Endothelial cell of umbilical vein (primary cell): ENCODE measurements around the gene IQCH. TPM values are rescaled to one million over a fixed set of nuclear protein-coding genes. Genes with fewer than 3 reads are reported as not detected.

Source experiments
- BruUV-seq: library from RNA; stranded (reverse); fragments of 400-500 nt; replicated peaks from 2 replicates; lab custom pipeline; 2021; lab: Mats Ljungman, UMichigan
- CTCF ChIA-PET: fragments of 300-600, 350-600 bp; sonication (Branson Sonifier 250); formaldehyde crosslinking; loops from one replicate; lab custom pipeline; 2021; ENCODE audit warnings: antibody characterized with exemption, inconsistent platforms; lab: Charles Lee
- POLR2A ChIA-PET: fragments of 300-600, 350-600 bp; sonication (Branson Sonifier 250); formaldehyde crosslinking; loops from one replicate; lab custom pipeline; 2021; ENCODE audit warnings: antibody characterized with exemption, inconsistent platforms; lab: Charles Lee
- DNase-seq: peaks from one replicate; pipeline ENCODE4 v3.0.0-alpha.2; 2011; ENCODE audit warnings: low read depth, low spot score
- FAIRE-seq: peaks from 2 replicates; lab custom pipeline; 2011; peaks lifted over from hg19 to GRCh38; lab: Jason Lieb, UNC
- H2AFZ ChIP-seq: 2 replicates; pipeline ENCODE4 v1.6.0; 2012; ENCODE audit warnings: low read depth, low read length, control low read depth, inconsistent platforms
- H3K27ac ChIP-seq: 2 replicates; pipeline ENCODE4 v1.5.1; 2011; ENCODE audit warnings: low read depth, mild to moderate bottlenecking, control low read depth, low read length, moderate library complexity; ENCODE audit not compliant: insufficient read depth
- H3K27me3 ChIP-seq, 2 experiments: 2 replicates each; pipeline versions ENCODE4 v1.6.0 to v1.6.1; 2011; ENCODE audit warnings: low read length in 2 of 2, mixed read lengths in 1 of 2; ENCODE audit not compliant: control insufficient read depth in 2 of 2, insufficient read depth in 2 of 2
- H3K36me3 ChIP-seq, 2 experiments: 2 replicates in 1 of 2; 3 replicates in 1 of 2; pipeline ENCODE4 v1.5.1; 2011; ENCODE audit warnings: low read length in 2 of 2, mild to moderate bottlenecking in 1 of 2, moderate library complexity in 1 of 2; ENCODE audit not compliant: control insufficient read depth in 2 of 2, insufficient read depth in 2 of 2; ENCODE audit errors: extremely low read depth in 1 of 2
- H3K4me1 ChIP-seq: 3 replicates; pipeline ENCODE4 v1.5.1; 2011; ENCODE audit warnings: mild to moderate bottlenecking, low read length; ENCODE audit not compliant: control insufficient read depth, insufficient read depth; ENCODE audit errors: extremely low read depth
- H3K4me2 ChIP-seq: 2 replicates; pipeline ENCODE4 v1.6.1; 2011; ENCODE audit warnings: low read length, control low read depth, mixed read lengths; ENCODE audit not compliant: insufficient read depth
- H3K4me3 ChIP-seq, 3 experiments: fragments of 200-600 bp in 1 of 3; sonication (generic), shearing (Covaris generic) in 1 of 3; replicated peaks in 1 of 3; 2 replicates each; pipeline ENCODE4 v1.5.1; 2011 to 2016; ENCODE audit warnings: control low read depth in 3 of 3, low read length in 3 of 3, mild to moderate bottlenecking in 2 of 3, inconsistent platforms in 1 of 3, low read depth in 1 of 3, moderate library complexity in 1 of 3; ENCODE audit not compliant: insufficient read depth in 1 of 3
- H3K79me2 ChIP-seq: 2 replicates; pipeline ENCODE4 v1.6.0; 2012; ENCODE audit warnings: low read length, inconsistent platforms; ENCODE audit not compliant: control insufficient read depth, insufficient read depth
- H3K9ac ChIP-seq: replicated peaks from 2 replicates; pipeline ENCODE3; 2011; ENCODE audit warnings: low read length, control low read depth; ENCODE audit not compliant: insufficient read depth; ENCODE audit errors: extremely low read depth
- H3K9me1 ChIP-seq: replicated peaks from 3 replicates; pipeline ENCODE4 v1.6.0; 2011; ENCODE audit warnings: mild to moderate bottlenecking, low read length; ENCODE audit not compliant: control insufficient read depth, insufficient read depth; ENCODE audit errors: extremely low read depth
- H3K9me3 ChIP-seq: replicated peaks from 2 replicates; pipeline ENCODE4 v1.5.1; 2012; ENCODE audit warnings: low read length, inconsistent platforms; ENCODE audit not compliant: control insufficient read depth, insufficient read depth
- H4K20me1 ChIP-seq: replicated peaks from 2 replicates; pipeline ENCODE3; 2011; ENCODE audit warnings: mild to moderate bottlenecking, low read length; ENCODE audit not compliant: control insufficient read depth, insufficient read depth; ENCODE audit errors: extremely low read depth
- CTCF ChIP-seq, 2 donors: IDR thresholded peaks; 1 replicate in 1 of 2; 2 replicates in 1 of 2; pipeline ENCODE4 v1.5.1; 2011; ENCODE audit warnings: low read length in 2 of 2, mild to moderate bottlenecking in 2 of 2, moderate library complexity in 2 of 2, control low read depth in 1 of 2, inconsistent platforms in 1 of 2, low read depth in 1 of 2; ENCODE audit not compliant: insufficient read depth in 1 of 2; ENCODE audit errors: extremely low read depth in 1 of 2
- EZH2 ChIP-seq: IDR thresholded peaks from 2 replicates; pipeline ENCODE4 v1.6.1; 2012; ENCODE audit warnings: borderline replicate concordance, low read depth, mild to moderate bottlenecking, moderate library complexity, low read length, inconsistent platforms; ENCODE audit not compliant: severe bottlenecking
- FOS ChIP-seq: IDR thresholded peaks from 2 replicates; pipeline ENCODE4 v1.6.1; 2011; ENCODE audit warnings: mild to moderate bottlenecking, low read length, moderate library complexity, borderline replicate concordance; ENCODE audit not compliant: insufficient read depth
- JUN ChIP-seq: IDR thresholded peaks from 2 replicates; pipeline ENCODE4 v1.6.1; 2011; ENCODE audit warnings: borderline replicate concordance, low read depth; ENCODE audit not compliant: insufficient read length, insufficient read depth
- MAX ChIP-seq: IDR thresholded peaks from 2 replicates; pipeline ENCODE4 v1.6.1; 2011; ENCODE audit not compliant: insufficient read depth, insufficient read length
- MYC ChIP-seq: IDR thresholded peaks from one replicate; pipeline ENCODE4 v1.6.1; 2011; ENCODE audit warnings: mild to moderate bottlenecking, low read depth, low read length
- POLR2A ChIP-seq: IDR thresholded peaks from 2 replicates; pipeline ENCODE4 v1.6.1; 2012; ENCODE audit warnings: low read depth, mild to moderate bottlenecking, control low read depth, low read length
- POLR2AphosphoS5 ChIP-seq: IDR thresholded peaks from 2 replicates; pipeline ENCODE4 v1.6.1; 2012; ENCODE audit warnings: low read depth, mild to moderate bottlenecking, control low read depth, low read length, moderate library complexity; ENCODE audit not compliant: insufficient read depth
- dilution Hi-C: fragments of 300-500 bp; cut with MboI; formaldehyde crosslinking; loops from one replicate; pipeline ENCODE4 v1.15.0; 2019; ENCODE audit warnings: low sequenced_read_pairs; ENCODE audit not compliant: extremely low pct_ligation_motif_present
- intact Hi-C: fragments of 100-400 bp; cut with micrococcal nuclease; formaldehyde crosslinking; loops from one replicate; pipeline ENCODE4 v1.10.0; 2022
- polyA plus RNA-seq, 4 experiments: library from polyadenylated mRNA; depleted of rRNA in 3 of 4; stranded (reverse) in 3 of 4; unstranded in 1 of 4; fragments of >200 nt; gene quantifications; 2 replicates each; pipeline versions ENCODE4 v1.2.1 to v1.2.3, GENCODE V29; 2011 to 2012; ENCODE audit warnings: missing spikeins in 1 of 4
- total RNA-seq: library from RNA; stranded (reverse); gene quantifications from 2 replicates; pipeline ENCODE4 v1.2.3, GENCODE V29; 2021

Gene IQCH
- total and polyA plus RNA-seq, 2 donors (not counting 3 experiments of a cell fraction or from before 2014, with no cell fraction given), result 0.29 to 0.51 TPM

- Histone ChIP-seq H3K36me3 (no peaks in the 10 kb centered on the region), H4K20me1 (no peaks in the 10 kb centered on the region), H3K9ac (no peak overlapping the region), H3K79me2 (no peaks in the 10 kb centered on the region), H2AFZ (no peak overlapping the region), H3K9me3 (no peaks in the 10 kb centered on the region), H3K4me2 (no peak overlapping the region), H3K4me3 (no peak overlapping the region), H3K27ac (no peak overlapping the region), H3K4me1 (no peaks in the 10 kb centered on the region), H3K9me1 (no peaks in the 10 kb centered on the region), H3K27me3 (peaks cover 3% of the 10 kb centered on the region in 2 experiments)
- intact Hi-C loops, result loop anchor here (5.0 kb wide), 1 partner anchor 512 kb away; no protein-coding TSS in a partner anchor
- TF ChIP-seq POLR2A, result no peak
- no peak for TF ChIP-seq FOS
- no peak for TF ChIP-seq POLR2AphosphoS5
- TF ChIP-seq EZH2, result no peak
- TF ChIP-seq JUN, result no peak
- no peak for TF ChIP-seq CTCF (IDR thresholded peaks at IDR 0.05; ENCODE audit: extremely low read depth in 1 of 2, insufficient read depth in 1 of 2, low read depth in 1 of 2, low read length in 2 of 2)
- TF ChIP-seq MYC, result no peak
- no peak for TF ChIP-seq MAX
- DNase-seq (no peak), FAIRE-seq (no peak)
- ChIA-PET POLR2A (no interaction called here), CTCF (interaction anchor here (0.8 to 2.9 kb wide), 2 partner anchors 14 to 139 kb away, joined by 3 to 9 read pairs; no protein-coding TSS in a partner anchor)
- dilution Hi-C loops, result no loop called here
- no TSS peak for BruUV-seq
Observed at GRCh38 chr15:67319961-67320360, 65.4 kb downstream of the IQCH start.
